Caco-2 (cell line): ENCODE results near the gene KATNAL1. TPM values are rescaled to one million over a fixed set of nuclear protein-coding genes. Genes with fewer than 3 reads are reported as not detected.

Source experiments
- BruUV-seq: library from RNA; stranded (reverse); fragments of 400-500 nt; replicated peaks from 2 replicates; lab custom pipeline; 2021; lab: Mats Ljungman, UMichigan
- CTCF ChIA-PET: fragments of 300-600 bp; sonication (Branson Sonifier 250); formaldehyde crosslinking; loops from one replicate; lab custom pipeline; 2022; ENCODE audit warnings: antibody characterized with exemption; lab: Charles Lee
- POLR2A ChIA-PET: fragments of 300-600 bp; sonication (Branson Sonifier 250); formaldehyde crosslinking; loops from one replicate; lab custom pipeline; 2022; ENCODE audit warnings: antibody characterized with exemption; lab: Charles Lee
- DNase-seq, 2 experiments: peaks; one replicate each; pipeline versions ENCODE4 v3.0.0 to v3.0.0-alpha.2; 2020 to 2022
- H3K27me3 ChIP-seq: replicated peaks from 2 replicates; pipeline ENCODE4 v1.6.0; 2011; ENCODE audit warnings: low read length; ENCODE audit not compliant: control insufficient read depth, insufficient read depth
- H3K36me3 ChIP-seq: 2 replicates; pipeline ENCODE4 v1.5.1; 2011; ENCODE audit warnings: low read length; ENCODE audit not compliant: control insufficient read depth, insufficient read depth
- H3K4me1 ChIP-seq: fragments of 250-450 bp; sonication (Bioruptor Pico); 2 replicates; pipeline ENCODE4 v1.5.1; 2020; ENCODE audit warnings: mild to moderate bottlenecking
- H3K4me3 ChIP-seq: 2 replicates; pipeline ENCODE4 v1.5.1; 2011; ENCODE audit warnings: low read depth, mild to moderate bottlenecking, control low read depth, low read length
- H3K9me3 ChIP-seq: fragments of 250-450 bp; sonication (Bioruptor Pico); 2 replicates; pipeline ENCODE4 v1.5.1; 2020; ENCODE audit warnings: mild to moderate bottlenecking, moderate library complexity
- H3K27ac Mint-ChIP-seq: one replicate; pipeline ENCODE4 v1.8.0; 2022; ENCODE audit warnings: mixed read lengths; ENCODE audit not compliant: unreplicated experiment
- H3K27me3 Mint-ChIP-seq: one replicate; pipeline ENCODE4 v1.8.0; 2022; ENCODE audit warnings: mixed read lengths; ENCODE audit not compliant: insufficient read depth, unreplicated experiment
- H3K36me3 Mint-ChIP-seq: one replicate; pipeline ENCODE4 v1.8.0; 2022; ENCODE audit warnings: mild to moderate bottlenecking, mixed read lengths; ENCODE audit not compliant: insufficient read depth, unreplicated experiment
- H3K4me1 Mint-ChIP-seq: one replicate; pipeline ENCODE4 v1.8.0; 2022; ENCODE audit warnings: low read depth, mixed read lengths; ENCODE audit not compliant: unreplicated experiment
- H3K4me3 Mint-ChIP-seq: one replicate; pipeline ENCODE4 v1.8.0; 2022; ENCODE audit warnings: mild to moderate bottlenecking, moderate library complexity, mixed read lengths; ENCODE audit not compliant: unreplicated experiment
- H3K9me3 Mint-ChIP-seq: one replicate; pipeline ENCODE4 v1.8.0; 2022; ENCODE audit warnings: mixed read lengths; ENCODE audit not compliant: unreplicated experiment
- intact Hi-C: fragments of 100-400 bp; cut with micrococcal nuclease; formaldehyde crosslinking; loops from one replicate; pipeline ENCODE4 v1.10.0; 2022; ENCODE audit not compliant: unreplicated experiment
- total RNA-seq: library from RNA; stranded (reverse); gene quantifications from 2 replicates; pipeline ENCODE4 v1.2.3, GENCODE V29; 2022
- TF ChIP-seq, protein P1 (sequence below), 2 experiments: fragments of 200-600 bp in 1 of 2; IDR thresholded peaks; 1 replicate in 1 of 2; 2 replicates in 1 of 2; pipeline versions ENCODE4 v1.5.1 to v1.8.0; 2011 to 2022; ENCODE audit warnings: antibody characterized with exemption in 1 of 2, control low read depth in 1 of 2, inconsistent platforms in 1 of 2, low read depth in 1 of 2, low read length in 1 of 2, mild to moderate bottlenecking in 1 of 2, moderate library complexity in 1 of 2; ENCODE audit not compliant: insufficient read depth in 1 of 2, severe bottlenecking in 1 of 2, unreplicated experiment in 1 of 2

The KATNAL1 gene
- total RNA-seq, 1 experiment from 2014 or later = 8.1 TPM

DNA sequence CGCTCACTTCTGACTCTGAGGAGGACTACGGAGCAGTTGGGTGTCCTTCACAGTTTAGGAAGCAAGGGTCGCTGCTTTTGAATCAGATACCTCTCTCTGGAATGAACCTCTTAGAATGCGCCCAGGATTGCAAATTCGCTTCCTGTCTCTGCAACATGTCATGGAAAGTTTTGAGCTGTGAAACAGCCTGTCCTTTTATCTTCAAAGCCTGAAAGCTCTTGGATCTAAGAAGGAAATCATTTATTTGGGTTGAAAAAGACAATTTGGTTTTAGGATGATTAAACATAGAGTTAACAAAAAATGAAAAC is 134.1 kb downstream of the KATNAL1 start:
- no peaks in the 10 kb centered on the region for H3K36me3 ChIP-seq
- POLR2A ChIA-PET = no interaction called here
- H3K36me3 Mint-ChIP-seq = no peaks in the 10 kb centered on the region
- no TSS peak for BruUV-seq
- H3K9me3 ChIP-seq = no peaks in the 10 kb centered on the region
- H3K4me1 ChIP-seq = no peaks in the 10 kb centered on the region
- H3K9me3 Mint-ChIP-seq = no peaks in the 10 kb centered on the region
- DNase-seq = no peak
- H3K27me3 Mint-ChIP-seq = no peaks in the 10 kb centered on the region
- TF ChIP-seq, protein P1, sequence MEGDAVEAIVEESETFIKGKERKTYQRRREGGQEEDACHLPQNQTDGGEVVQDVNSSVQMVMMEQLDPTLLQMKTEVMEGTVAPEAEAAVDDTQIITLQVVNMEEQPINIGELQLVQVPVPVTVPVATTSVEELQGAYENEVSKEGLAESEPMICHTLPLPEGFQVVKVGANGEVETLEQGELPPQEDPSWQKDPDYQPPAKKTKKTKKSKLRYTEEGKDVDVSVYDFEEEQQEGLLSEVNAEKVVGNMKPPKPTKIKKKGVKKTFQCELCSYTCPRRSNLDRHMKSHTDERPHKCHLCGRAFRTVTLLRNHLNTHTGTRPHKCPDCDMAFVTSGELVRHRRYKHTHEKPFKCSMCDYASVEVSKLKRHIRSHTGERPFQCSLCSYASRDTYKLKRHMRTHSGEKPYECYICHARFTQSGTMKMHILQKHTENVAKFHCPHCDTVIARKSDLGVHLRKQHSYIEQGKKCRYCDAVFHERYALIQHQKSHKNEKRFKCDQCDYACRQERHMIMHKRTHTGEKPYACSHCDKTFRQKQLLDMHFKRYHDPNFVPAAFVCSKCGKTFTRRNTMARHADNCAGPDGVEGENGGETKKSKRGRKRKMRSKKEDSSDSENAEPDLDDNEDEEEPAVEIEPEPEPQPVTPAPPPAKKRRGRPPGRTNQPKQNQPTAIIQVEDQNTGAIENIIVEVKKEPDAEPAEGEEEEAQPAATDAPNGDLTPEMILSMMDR (IDR thresholded peaks at IDR 0.05; ENCODE audit: insufficient read depth in 1 of 2, low read depth in 1 of 2, low read length in 1 of 2, severe bottlenecking in 1 of 2, unreplicated experiment in 1 of 2) = no peak
- no peak overlapping the region for H3K4me3 Mint-ChIP-seq
- H3K27ac Mint-ChIP-seq = no peak overlapping the region
- no peaks in the 10 kb centered on the region for H3K27me3 ChIP-seq
- CTCF ChIA-PET = no interaction called here
- no peaks in the 10 kb centered on the region for H3K4me1 Mint-ChIP-seq
- intact Hi-C loops = no loop called here
- H3K4me3 ChIP-seq = no peak overlapping the region

DNA sequence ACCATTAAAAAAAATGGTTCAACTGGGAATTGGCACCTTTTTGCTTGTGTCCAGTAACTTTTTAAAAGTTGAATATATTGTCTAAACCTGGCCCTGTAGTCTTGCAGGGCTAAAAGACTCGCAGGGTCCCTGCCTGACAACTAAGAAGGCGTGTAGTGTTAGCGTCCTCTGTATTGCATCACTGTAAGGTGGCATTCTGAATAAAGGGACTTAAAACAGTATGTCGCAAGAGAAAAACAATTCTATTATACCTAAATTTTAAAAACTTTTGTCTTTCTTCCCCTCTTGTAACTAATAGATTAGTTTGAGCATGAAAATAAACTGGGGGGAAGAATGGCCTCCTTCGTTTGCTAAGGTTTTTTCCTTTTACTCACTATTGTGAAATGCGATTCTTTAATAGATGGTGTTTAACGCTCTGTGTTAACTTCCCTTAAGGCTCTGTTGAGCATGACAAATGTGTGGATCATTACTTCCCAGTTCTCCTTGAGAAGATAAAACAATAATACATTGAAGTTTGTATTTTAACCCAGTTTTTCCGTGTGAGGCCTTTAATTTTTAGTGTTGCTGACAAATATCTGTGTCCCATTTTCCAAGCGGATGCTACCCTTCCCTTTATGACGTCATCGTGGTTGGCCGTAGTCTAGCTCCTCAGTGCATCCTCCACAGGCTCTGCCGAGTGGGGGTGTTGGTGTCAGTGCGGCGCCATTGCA is 134.6 kb downstream of the KATNAL1 start:
- no peaks in the 10 kb centered on the region for H3K9me3 Mint-ChIP-seq
- ChIA-PET POLR2A (no interaction called here), CTCF (no interaction called here)
- H3K4me1 Mint-ChIP-seq = no peaks in the 10 kb centered on the region
- DNase-seq = no peak
- no peaks in the 10 kb centered on the region for H3K27me3 ChIP-seq
- H3K9me3 ChIP-seq = no peaks in the 10 kb centered on the region
- TF ChIP-seq, protein P1 (IDR thresholded peaks at IDR 0.05; ENCODE audit: insufficient read depth in 1 of 2, low read depth in 1 of 2, low read length in 1 of 2, severe bottlenecking in 1 of 2, unreplicated experiment in 1 of 2) = no peak
- intact Hi-C loops = no loop called here
- no TSS peak for BruUV-seq
- H3K36me3 Mint-ChIP-seq = no peaks in the 10 kb centered on the region
- H3K36me3 ChIP-seq = no peaks in the 10 kb centered on the region
- H3K4me3 ChIP-seq = no peak overlapping the region
- H3K4me1 ChIP-seq = no peaks in the 10 kb centered on the region
- H3K27me3 Mint-ChIP-seq = no peaks in the 10 kb centered on the region
- H3K27ac Mint-ChIP-seq = no peak overlapping the region
- H3K4me3 Mint-ChIP-seq = no peak overlapping the region

DNA sequence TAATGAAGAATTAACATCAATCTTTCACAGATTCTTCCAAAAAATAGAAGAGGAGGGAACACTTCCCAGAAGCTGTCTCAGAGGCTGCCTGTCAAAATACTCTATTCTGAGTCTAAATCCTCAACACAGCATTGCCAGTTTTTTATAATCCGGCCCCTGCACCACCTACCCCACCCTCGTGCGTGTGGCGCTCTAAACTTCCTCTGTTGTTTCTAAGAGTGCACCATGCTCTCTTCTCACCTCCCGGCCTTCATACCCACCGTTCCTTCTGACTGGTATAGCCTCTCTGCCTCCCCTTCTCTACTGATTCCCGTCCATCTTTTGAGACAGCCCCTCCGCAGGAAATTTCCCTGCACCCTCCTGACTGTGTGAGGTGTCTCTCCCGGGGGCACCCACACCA is 136.8 kb downstream of the KATNAL1 start:
- H3K36me3 ChIP-seq = no peaks in the 10 kb centered on the region
- H3K36me3 Mint-ChIP-seq = no peaks in the 10 kb centered on the region
- H3K4me3 Mint-ChIP-seq = no peak overlapping the region
- peaks cover 6% of the 10 kb centered on the region for H3K27me3 Mint-ChIP-seq
- DNase-seq = no peak
- no TSS peak for BruUV-seq
- no peaks in the 10 kb centered on the region for H3K9me3 Mint-ChIP-seq
- CTCF ChIA-PET = interaction anchor here (0.5 kb wide), 1 partner anchor 306 kb away, joined by 6 read pairs; no protein-coding TSS in a partner anchor
- POLR2A ChIA-PET = no interaction called here
- TF ChIP-seq, protein P1 (IDR thresholded peaks at IDR 0.05; ENCODE audit: insufficient read depth in 1 of 2, low read depth in 1 of 2, low read length in 1 of 2, severe bottlenecking in 1 of 2, unreplicated experiment in 1 of 2) = no peak
- no peak overlapping the region for H3K4me3 ChIP-seq
- no peaks in the 10 kb centered on the region for H3K4me1 ChIP-seq
- H3K27me3 ChIP-seq = no peaks in the 10 kb centered on the region
- no peak overlapping the region for H3K27ac Mint-ChIP-seq
- H3K9me3 ChIP-seq = no peaks in the 10 kb centered on the region
- H3K4me1 Mint-ChIP-seq = no peaks in the 10 kb centered on the region
- intact Hi-C loops = no loop called here
